ELR (cell line): ENCODE measurements around the gene CT45A9.
A peak's percentile ranks its signal among the peaks of the same experiment; 100 is the strongest.
"Not testable (repeated sequence)": the region's sequence is repeated elsewhere in the genome, so short reads cannot be mapped to it uniquely, and the experiment has no call there.

Experiments
- DNase-seq: peaks from one replicate; pipeline ENCODE4 v3.0.0-alpha.2; 2015; ENCODE audit warnings: low read depth

Gene CT45A9, protein sequence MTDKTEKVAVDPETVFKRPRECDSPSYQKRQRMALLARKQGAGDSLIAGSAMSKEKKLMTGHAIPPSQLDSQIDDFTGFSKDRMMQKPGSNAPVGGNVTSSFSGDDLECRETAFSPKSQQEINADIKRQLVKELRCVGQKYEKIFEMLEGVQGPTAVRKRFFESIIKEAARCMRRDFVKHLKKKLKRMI

DNA sequence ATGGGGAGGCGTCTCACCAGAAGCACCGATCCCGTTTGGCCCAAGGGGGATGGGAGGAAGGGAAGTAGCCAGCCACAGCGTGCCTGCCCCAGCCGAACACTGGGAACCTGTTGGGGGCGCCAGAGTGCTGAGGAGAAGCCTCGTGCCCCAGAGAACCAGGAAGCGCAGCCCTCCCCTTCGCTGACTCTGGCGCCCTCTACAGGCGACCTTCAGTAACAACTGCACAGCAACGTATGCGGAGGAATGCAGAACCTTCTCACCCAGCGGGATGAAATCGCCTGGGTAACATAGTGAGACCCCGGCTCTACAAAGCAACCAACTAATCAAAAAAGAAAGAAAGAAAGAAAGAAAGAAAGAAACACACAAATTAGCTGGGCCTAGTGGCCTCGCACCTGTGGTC, at the start of gene CT45A9:
Gene CT45A9, minus strand, starts transcription at position 101 of the 400 bp plus-strand sequence. CDS start 3,751 bp downstream, outside the sequence.
- DNase-seq: not testable (repeated sequence)

DNA sequence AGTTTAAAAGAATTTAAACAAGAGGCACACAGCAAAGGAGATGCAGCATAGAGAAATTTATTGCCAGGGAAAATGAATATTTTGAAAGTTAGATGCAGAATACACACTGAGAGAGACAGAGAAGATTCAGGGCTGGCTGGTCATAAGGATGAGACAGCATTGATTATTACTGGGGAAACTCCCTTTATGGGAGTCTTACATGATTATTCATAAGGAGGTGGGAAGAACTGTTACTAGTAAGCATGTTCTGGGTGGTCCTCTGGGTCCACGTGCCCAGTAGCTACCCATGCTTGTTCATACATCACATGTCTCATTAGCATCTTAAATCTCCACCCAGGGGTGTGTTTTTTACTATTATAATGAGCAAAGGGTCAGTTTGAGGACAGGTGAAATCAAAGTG, 48.9 kb upstream of the CT45A9 start:
- DNase-seq: not testable (repeated sequence)

DNA sequence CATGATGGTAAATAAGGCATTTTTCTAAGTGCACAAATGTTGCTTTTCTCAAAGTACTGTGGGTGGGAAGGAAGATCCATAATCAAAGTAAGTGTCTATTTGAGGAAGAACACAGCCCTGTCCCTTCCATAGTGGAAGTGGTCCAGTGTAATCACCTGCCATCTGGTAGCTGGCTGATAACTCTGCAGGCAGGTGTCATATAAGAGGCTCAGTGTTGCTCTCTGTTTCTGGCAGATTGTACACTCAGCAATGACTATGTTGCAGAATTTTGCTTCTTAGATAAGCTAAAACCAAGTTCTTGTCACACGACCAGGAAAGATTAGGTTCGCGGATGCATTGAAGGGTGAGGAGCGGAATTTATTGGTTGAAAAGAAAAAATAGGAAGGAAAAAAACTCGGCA, 42.8 kb upstream of the CT45A9 start:
- no peak for DNase-seq

DNA sequence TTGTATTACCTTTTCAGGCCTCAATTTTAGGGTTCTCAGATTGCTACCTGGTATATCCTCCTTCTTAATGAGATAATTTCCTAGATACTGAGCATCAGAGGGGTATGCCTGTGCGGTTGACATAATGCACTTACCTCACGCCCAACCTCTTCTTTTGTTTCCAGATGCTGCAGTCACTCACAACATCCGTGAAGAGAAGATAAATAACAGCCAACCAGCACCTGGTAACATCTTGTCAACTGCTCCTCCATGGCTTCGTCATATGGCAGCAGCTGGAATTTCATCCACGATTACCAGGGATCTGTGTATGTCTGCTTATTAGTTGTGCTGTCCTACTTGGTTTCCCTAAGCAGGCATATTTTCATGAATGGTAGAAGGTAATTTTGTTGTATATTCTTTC, 38.6 kb upstream of the CT45A9 start:
- no peak for DNase-seq

DNA sequence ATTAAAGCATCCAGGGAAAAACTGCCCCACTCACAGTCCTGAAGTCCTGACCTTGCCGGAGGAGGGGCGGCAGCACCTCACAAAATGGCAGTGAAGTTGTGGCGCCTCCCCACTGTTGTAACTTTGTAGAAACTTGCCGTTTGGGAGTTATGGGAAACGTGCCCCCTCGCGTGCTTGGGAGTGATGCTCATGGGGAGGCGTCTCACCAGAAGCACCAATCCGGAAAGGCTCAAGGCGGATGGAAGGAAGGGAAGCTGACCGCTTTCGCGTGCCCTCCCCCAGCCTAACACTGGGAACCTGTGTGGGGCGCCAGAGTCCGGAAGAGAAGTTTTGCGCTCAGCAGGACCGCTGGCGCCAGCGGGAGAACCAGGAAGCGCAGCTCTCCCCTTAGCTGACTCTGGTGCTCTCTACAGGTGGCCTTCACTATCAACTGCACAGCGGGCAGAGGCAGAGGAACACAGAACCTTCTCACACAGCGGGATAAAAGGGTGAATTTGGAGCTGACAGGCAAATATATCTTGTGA, 21.7 kb upstream of the CT45A9 start, which contains the start of the genes CT45A10 and SAGE1:
Gene CT45A10, minus strand, starts transcription at position 151 of the 524 bp plus-strand sequence. CDS start 8,100 bp downstream, outside the sequence.
Gene SAGE1, plus strand, starts transcription at position 423 of the 524 bp plus-strand sequence. CDS start 2,527 bp downstream, outside the sequence.
- DNase-seq: no peak

DNA sequence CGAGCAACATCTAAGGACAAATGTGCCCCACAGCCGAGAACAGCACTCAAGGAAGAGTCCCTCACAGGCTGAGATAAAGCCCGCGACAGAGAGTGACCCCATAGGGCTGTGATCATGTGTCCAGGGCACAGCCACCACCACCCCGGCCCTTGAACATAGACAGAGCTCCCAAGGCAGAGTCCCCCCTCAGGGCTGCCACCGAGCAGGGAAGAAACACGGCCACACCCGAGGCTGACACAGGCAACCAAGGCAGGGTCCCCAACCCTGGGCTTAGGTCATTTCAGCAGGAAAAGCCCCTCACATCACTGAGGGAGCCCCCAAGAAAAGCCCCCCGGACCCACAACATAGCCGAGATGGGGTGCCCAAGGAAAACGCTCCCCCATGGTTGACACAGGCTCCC, 21.2 kb upstream of the CT45A9 start:
- no peak for DNase-seq

DNA sequence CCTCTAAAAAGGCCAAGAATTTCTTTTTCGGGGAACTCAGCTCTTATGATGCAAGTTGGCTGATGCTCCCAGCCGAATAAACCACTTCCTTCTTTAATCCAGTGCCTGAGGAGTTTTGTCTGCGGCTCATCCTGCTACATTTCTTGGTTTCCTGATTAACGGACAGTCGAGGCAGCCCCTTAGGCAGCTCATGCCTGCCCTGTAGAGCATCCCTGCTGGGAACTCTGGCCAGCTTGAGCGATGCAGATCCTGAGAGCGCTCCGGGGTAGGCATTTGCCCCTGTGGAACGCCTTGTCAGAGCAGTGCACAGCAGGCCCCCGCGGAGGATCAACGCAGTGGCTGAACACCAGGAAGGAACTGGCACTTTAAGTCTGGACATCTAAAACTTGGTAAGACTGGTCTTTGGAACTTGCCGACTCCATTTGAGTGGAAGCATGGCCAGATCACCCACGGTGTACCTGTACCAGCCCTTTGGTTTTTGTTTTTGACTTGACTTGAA, 18.5 kb upstream of the CT45A9 start:
- no peak for DNase-seq

DNA sequence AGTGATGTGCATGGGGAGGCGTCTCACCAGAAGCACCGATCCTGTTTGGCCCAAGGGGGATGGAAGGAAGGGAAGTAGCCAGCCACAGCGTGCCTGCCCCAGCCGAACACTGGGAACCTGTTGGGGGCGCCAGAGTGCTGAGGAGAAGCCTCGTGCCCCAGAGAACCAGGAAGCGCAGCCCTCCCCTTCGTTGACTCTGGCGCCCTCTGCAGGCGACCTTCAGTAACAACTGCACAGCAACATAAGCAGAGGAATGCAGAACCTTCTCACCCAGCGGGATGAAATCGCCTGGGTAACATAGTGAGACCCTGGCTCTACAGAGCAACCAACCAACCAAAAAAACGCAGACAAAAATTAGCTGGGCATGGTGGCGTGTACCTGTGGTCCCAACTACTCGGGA, 17.4 kb upstream of the CT45A9 start:
- DNase-seq: peak; percentile 5

DNA sequence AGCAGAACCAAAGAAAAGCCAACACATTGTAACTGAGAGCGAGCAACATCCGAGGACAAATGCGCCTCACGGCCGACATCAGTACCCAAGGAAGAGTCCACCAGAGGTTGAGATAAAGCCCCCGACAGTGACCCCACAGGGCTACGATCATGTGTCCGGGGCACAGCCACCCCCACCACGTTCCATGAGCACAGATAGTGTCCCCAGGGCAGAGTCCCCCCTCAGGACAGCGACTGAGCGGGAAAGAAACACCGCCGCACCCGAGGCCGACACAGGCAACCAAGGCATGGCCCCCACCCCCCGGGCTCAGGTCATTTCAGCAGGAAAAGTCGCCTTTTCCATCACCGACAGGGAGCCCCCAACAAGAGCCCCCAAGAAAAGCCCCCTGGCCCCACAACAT, 16.6 kb upstream of the CT45A9 start:
- DNase-seq: not testable (repeated sequence)

DNA sequence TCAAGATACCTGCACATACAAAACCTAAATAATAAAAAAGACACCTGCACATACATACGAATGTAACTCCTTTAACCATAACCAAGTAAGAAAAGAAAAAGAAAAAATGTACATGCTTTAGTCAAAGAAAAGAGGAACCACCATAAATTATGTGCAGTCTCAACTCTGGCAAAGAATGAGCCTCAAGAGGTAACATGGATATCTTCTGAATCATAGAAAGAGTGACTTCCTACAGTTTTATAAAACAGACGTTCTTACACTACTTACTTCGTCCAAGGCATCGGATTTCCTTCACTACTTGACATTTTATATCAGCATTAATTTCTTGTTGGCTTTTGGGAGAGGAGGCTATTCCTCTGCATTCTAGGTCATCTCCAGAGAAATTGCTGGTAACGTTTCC, 11.1 kb upstream of the CT45A9 start:
- DNase-seq: not testable (repeated sequence)

DNA sequence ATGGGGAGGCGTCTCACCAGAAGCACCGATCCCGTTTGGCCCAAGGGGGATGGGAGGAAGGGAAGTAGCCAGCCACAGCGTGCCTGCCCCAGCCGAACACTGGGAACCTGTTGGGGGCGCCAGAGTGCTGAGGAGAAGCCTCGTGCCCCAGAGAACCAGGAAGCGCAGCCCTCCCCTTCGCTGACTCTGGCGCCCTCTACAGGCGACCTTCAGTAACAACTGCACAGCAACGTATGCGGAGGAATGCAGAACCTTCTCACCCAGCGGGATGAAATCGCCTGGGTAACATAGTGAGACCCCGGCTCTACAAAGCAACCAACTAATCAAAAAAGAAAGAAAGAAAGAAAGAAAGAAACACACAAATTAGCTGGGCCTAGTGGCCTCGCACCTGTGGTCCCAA, 17.2 kb downstream of the CT45A9 start, which contains the start of gene CT45A8:
Gene CT45A8, minus strand, starts transcription at position 101 of the 400 bp plus-strand sequence. CDS start 3,755 bp downstream, outside the sequence.
- DNase-seq: not testable (repeated sequence)

DNA sequence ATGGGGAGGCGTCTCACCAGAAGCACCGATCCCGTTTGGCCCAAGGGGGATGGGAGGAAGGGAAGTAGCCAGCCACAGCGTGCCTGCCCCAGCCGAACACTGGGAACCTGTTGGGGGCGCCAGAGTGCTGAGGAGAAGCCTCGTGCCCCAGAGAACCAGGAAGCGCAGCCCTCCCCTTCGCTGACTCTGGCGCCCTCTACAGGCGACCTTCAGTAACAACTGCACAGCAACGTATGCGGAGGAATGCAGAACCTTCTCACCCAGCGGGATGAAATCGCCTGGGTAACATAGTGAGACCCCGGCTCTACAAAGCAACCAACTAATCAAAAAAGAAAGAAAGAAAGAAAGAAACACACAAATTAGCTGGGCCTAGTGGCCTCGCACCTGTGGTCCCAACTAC, 34.4 kb downstream of the CT45A9 start, which contains the start of gene CT45A7:
Gene CT45A7, minus strand, starts transcription at position 101 of the 400 bp plus-strand sequence. CDS start 3,747 bp downstream, outside the sequence.
- not testable (repeated sequence) for DNase-seq

DNA sequence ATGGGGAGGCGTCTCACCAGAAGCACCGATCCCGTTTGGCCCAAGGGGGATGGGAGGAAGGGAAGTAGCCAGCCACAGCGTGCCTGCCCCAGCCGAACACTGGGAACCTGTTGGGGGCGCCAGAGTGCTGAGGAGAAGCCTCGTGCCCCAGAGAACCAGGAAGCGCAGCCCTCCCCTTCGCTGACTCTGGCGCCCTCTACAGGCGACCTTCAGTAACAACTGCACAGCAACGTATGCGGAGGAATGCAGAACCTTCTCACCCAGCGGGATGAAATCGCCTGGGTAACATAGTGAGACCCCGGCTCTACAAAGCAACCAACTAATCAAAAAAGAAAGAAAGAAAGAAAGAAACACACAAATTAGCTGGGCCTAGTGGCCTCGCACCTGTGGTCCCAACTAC, 51.7 kb downstream of the CT45A9 start, which contains the start of gene CT45A2:
Gene CT45A2, minus strand, starts transcription at position 101 of the 400 bp plus-strand sequence. CDS start 3,747 bp downstream, outside the sequence.
- DNase-seq: not testable (repeated sequence)
